Stimulated activated CD4-positive, alpha-beta T cell treated with anti-CD3 and anti-CD28 coated beads, TNF-alpha, amount 100 ng/mL, for 24 hours (primary cell): Measurements from ENCODE around the gene NEDD8.

ENCODE experiments used
- DNase-seq, 3 experiments: peaks; one replicate each; pipeline ENCODE4 v3.0.0-alpha.2; 2020; ENCODE audit warnings: low read depth in 3 of 3

NEDD8 gene

GRCh38 chr14:24179961-24180796 is 52.0 kb downstream of the NEDD8 start:
- DNase-seq = no peak

- no peak for DNase-seq
These were observed 52.7 kb downstream of the NEDD8 start for GRCh38 chr14:24179294-24179960.

GRCh38 chr14:24178399-24179178 is 53.6 kb downstream of the NEDD8 start:
- DNase-seq = no peak

GRCh38 chr14:24177891-24178290 is 54.3 kb downstream of the NEDD8 start:
- no peak for DNase-seq

GRCh38 chr14:24177041-24177825 is 54.9 kb downstream of the NEDD8 start:
- DNase-seq = no peak

GRCh38 chr14:24176599-24176998 is 55.6 kb downstream of the NEDD8 start:
- DNase-seq = no peak

- no peak for DNase-seq
These were observed 59.3 kb downstream of the NEDD8 start for GRCh38 chr14:24172871-24173281.

- no peak for DNase-seq
These were observed 59.8 kb downstream of the NEDD8 start for GRCh38 chr14:24172261-24172860.

GRCh38 chr14:24171422-24172260 is 60.5 kb downstream of the NEDD8 start, which contains the start of gene REC8:
REC8 (plus strand) TSS chr14:24172080; CDS start chr14:24172553, 473 bp downstream.
- DNase-seq = peak in 2 of 3 experiments; percentile 36 to 70

GRCh38 chr14:24167469-24168114 is 64.6 kb downstream of the NEDD8 start:
- no peak for DNase-seq
